BJ (cell line): Measurements from ENCODE around the gene BMP2. TPM values are rescaled to one million over a fixed set of nuclear protein-coding genes. Genes with fewer than 3 reads are reported as not detected.

ENCODE experiments used
- CTCF ChIA-PET: fragments of 350-600 bp; formaldehyde crosslinking; extraction: SDS; loops from one replicate; lab custom pipeline; 2021; ENCODE audit warnings: antibody characterized with exemption, inconsistent platforms; lab: Yijun Ruan, JAX
- POLR2A ChIA-PET: fragments of 300-600 bp; sonication (Branson Sonifier 250); formaldehyde crosslinking; extraction: SDS; loops from one replicate; lab custom pipeline; 2021; ENCODE audit warnings: antibody characterized with exemption; lab: Charles Lee
- DNase-seq: peaks from one replicate; pipeline ENCODE4 v3.0.0-alpha.2; 2011; ENCODE audit warnings: low read depth
- H3K27me3 ChIP-seq: 2 replicates; pipeline ENCODE4 v1.6.0; 2011; ENCODE audit warnings: low read length; ENCODE audit not compliant: control insufficient read depth, insufficient read depth
- H3K36me3 ChIP-seq: 2 replicates; pipeline ENCODE4 v1.5.1; 2011; ENCODE audit warnings: low read length; ENCODE audit not compliant: control insufficient read depth, insufficient read depth
- H3K4me3 ChIP-seq: 2 replicates; pipeline ENCODE4 v1.5.1; 2011; ENCODE audit warnings: low read depth, mild to moderate bottlenecking, control low read depth, low read length
- polyA plus RNA-seq: library from polyadenylated mRNA; depleted of rRNA; stranded (reverse); fragments of >200 nt; gene quantifications from 2 replicates; pipeline ENCODE4 v1.2.3, GENCODE V29; 2011
- TF ChIP-seq, protein P1 (sequence below): IDR thresholded peaks from 2 replicates; pipeline ENCODE4 v1.5.1; 2011; ENCODE audit warnings: low read depth, mild to moderate bottlenecking, control low read depth, inconsistent platforms, low read length, moderate library complexity; ENCODE audit not compliant: insufficient read depth

BMP2 gene
- polyA plus RNA-seq, 1 experiment = 0.07 TPM

DNA sequence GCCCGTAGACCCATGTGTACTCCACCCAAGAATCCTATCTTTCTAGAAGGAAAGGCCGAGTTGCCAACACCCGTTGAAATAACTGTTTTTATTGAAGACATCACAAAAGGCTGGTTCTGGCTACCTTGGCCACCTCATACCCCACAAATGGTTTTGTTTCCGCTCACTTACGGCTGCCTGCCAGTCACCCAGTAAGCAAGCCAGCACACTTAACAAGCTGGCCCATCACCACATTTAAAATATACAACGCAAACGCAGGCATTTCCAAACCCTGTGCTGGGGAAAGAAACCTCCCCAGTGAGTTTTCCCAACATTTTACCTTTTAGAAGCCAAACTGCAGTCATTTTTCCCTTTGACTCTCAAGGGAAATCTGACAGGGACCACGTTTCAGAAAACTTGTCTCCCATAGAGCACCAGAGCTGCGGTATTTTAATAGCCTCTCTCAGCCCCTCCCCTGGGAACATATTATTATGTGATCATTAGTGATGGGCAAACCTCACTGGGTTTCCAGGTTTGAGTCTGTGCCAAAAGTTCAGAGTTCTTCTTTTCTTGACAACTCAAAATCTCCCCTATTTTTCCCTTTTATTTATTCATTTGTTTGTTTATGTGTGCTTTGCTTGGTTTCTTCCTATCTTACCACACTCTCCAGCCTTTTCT lies 36.7 kb upstream of the BMP2 start:
- POLR2A ChIA-PET = no interaction called here

GRCh38 chr20:6732001-6732447 lies 35.5 kb upstream of the BMP2 start:
- H3K4me3 ChIP-seq = no peak overlapping the region
- no peaks in the 10 kb centered on the region for H3K36me3 ChIP-seq
- POLR2A ChIA-PET = no interaction called here
- DNase-seq = no peak
- CTCF ChIA-PET = interaction anchor here (0.6 kb wide), 1 partner anchor 234 kb away, joined by 3 read pairs; no protein-coding TSS in a partner anchor
- no peaks in the 10 kb centered on the region for H3K27me3 ChIP-seq
- TF ChIP-seq, protein P1, sequence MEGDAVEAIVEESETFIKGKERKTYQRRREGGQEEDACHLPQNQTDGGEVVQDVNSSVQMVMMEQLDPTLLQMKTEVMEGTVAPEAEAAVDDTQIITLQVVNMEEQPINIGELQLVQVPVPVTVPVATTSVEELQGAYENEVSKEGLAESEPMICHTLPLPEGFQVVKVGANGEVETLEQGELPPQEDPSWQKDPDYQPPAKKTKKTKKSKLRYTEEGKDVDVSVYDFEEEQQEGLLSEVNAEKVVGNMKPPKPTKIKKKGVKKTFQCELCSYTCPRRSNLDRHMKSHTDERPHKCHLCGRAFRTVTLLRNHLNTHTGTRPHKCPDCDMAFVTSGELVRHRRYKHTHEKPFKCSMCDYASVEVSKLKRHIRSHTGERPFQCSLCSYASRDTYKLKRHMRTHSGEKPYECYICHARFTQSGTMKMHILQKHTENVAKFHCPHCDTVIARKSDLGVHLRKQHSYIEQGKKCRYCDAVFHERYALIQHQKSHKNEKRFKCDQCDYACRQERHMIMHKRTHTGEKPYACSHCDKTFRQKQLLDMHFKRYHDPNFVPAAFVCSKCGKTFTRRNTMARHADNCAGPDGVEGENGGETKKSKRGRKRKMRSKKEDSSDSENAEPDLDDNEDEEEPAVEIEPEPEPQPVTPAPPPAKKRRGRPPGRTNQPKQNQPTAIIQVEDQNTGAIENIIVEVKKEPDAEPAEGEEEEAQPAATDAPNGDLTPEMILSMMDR = no peak

More for the DNA sequence above, 36.7 kb upstream of the BMP2 start:
- Histone ChIP-seq H3K27me3 (no peaks in the 10 kb centered on the region), H3K4me3 (no peak overlapping the region), H3K36me3 (no peaks in the 10 kb centered on the region)
- TF ChIP-seq, protein P1 = no peak
- CTCF ChIA-PET = no interaction called here
- no peak for DNase-seq

DNA sequence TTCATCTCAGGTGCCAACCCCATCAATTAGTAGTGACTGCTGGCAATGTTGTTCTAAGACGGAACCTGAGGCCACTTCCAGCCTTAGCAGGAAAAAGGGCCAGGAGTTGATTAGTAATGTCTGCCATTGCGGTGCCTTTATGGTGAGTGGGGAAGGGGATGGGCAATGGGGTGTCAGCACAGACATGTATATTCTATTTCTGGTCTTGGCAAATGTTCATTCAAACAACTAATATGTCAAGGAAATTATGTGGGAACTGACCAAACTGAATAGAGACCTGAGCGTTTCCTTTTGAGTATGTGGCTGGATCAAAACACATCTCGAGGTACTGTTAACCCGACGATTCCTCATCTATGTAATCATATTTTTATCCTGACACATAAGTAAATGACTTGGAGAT lies 34.6 kb upstream of the BMP2 start:
- TF ChIP-seq, protein P1 = no peak
- CTCF ChIA-PET = no interaction called here
- DNase-seq = no peak
- Histone ChIP-seq H3K36me3 (no peaks in the 10 kb centered on the region), H3K4me3 (no peak overlapping the region), H3K27me3 (no peaks in the 10 kb centered on the region)
- POLR2A ChIA-PET = no interaction called here

- TF ChIP-seq, protein P1 = no peak
- H3K4me3 ChIP-seq = no peak overlapping the region
- H3K27me3 ChIP-seq = no peaks in the 10 kb centered on the region
- ChIA-PET CTCF (no interaction called here), POLR2A (no interaction called here)
- DNase-seq = no peak
- no peaks in the 10 kb centered on the region for H3K36me3 ChIP-seq
These were observed 33.5 kb upstream of the BMP2 start for GRCh38 chr20:6733965-6734364.

DNA sequence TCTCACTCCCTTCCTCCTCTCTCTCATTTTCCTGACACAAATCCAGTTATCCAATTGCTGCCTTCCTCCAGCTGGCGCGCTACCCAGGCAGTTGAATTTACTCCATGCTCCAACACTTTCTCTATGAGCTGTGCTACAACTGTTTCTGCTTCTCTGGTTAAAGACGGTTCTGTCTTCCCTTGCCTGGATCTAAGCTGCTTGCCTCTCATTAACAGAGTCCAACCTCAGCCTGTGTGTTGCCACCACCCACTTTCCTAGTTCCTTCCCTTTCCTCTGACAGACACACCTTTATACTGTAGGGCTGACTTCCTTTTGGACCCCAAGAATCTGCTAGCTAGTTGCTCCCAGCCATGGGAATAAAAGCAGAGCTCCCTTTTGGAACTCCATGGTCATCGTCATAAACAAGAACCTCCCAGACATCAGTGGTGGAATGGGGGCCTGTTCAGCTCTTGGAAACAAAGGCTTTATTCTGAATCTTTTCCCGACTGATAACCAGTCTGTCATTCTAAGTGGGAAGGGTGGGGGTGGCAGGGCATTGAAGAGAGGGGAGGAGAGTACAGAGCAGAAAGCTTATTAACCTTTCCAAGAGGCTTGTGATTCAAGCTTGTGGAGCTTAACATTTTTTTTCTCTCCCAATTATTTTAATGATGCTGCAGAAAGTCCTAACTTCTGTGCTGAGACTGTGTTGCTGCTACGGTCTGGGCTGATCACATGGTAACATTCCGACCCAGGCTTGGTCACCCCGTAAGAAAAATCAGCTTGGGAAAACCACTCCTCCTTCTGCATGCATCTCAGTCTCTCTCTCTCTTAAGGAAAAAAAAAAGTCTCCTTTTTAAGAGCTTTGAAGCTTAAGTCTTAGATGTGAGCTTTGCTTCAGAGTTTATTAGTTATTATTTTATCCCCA lies 31.3 kb upstream of the BMP2 start:
- DNase-seq = no peak
- TF ChIP-seq, protein P1 = no peak
- H3K4me3 ChIP-seq = no peak overlapping the region
- no peaks in the 10 kb centered on the region for H3K27me3 ChIP-seq
- no peaks in the 10 kb centered on the region for H3K36me3 ChIP-seq
- POLR2A ChIA-PET = no interaction called here
- CTCF ChIA-PET = interaction anchor here (1.4 kb wide), 1 partner anchor 9 kb away, joined by 4 read pairs; no protein-coding TSS in a partner anchor
